Trophoblast cell (in vitro differentiated cells and primary cell): Measurements from ENCODE around the gene ZFC3H1.

Experiments used
- DNase-seq, 2 donors: peaks; one replicate each; pipeline ENCODE4 v3.0.0-alpha.2; 2016
- H2AFZ ChIP-seq: 2 replicates; pipeline ENCODE4 v1.6.1; 2013; ENCODE audit warnings: low read length, moderate library complexity, mild to moderate bottlenecking; ENCODE audit not compliant: insufficient read depth, poor library complexity
- H2AK5ac ChIP-seq: 2 replicates; pipeline ENCODE4 v1.6.1; 2013; ENCODE audit warnings: mild to moderate bottlenecking, low read length
- H2BK120ac ChIP-seq: 2 replicates; pipeline ENCODE4 v1.6.1; 2013; ENCODE audit warnings: low read length, mild to moderate bottlenecking, moderate library complexity; ENCODE audit not compliant: insufficient read depth, poor library complexity
- H2BK12ac ChIP-seq: 2 replicates; pipeline ENCODE4 v1.6.1; 2013; ENCODE audit warnings: mild to moderate bottlenecking, low read length, moderate library complexity
- H2BK5ac ChIP-seq: 2 replicates; pipeline ENCODE4 v1.6.1; 2013; ENCODE audit warnings: low read length, low read depth, moderate library complexity, mild to moderate bottlenecking; ENCODE audit not compliant: poor library complexity
- H3K14ac ChIP-seq: 2 replicates; pipeline ENCODE4 v1.6.1; 2013; ENCODE audit warnings: mild to moderate bottlenecking, low read length
- H3K18ac ChIP-seq: 2 replicates; pipeline ENCODE4 v1.6.1; 2013; ENCODE audit warnings: mild to moderate bottlenecking, low read length
- H3K23ac ChIP-seq: 2 replicates; pipeline ENCODE4 v1.6.1; 2013; ENCODE audit warnings: low read length
- H3K27ac ChIP-seq: 2 replicates; pipeline ENCODE4 v1.5.1; 2013; ENCODE audit warnings: low read depth, mild to moderate bottlenecking, inconsistent platforms, low read length, moderate library complexity
- H3K27me3 ChIP-seq: 2 replicates; pipeline ENCODE4 v1.6.1; 2013; ENCODE audit warnings: inconsistent platforms, mild to moderate bottlenecking, low read length, moderate library complexity; ENCODE audit not compliant: insufficient read depth
- H3K36me3 ChIP-seq, 2 experiments: 1 replicate in 1 of 2; 2 replicates in 1 of 2; pipeline ENCODE4 v1.6.1; 2013; ENCODE audit warnings: low read length in 2 of 2, mild to moderate bottlenecking in 2 of 2, moderate library complexity in 1 of 2; ENCODE audit not compliant: insufficient read depth in 2 of 2, control insufficient read depth in 1 of 2
- H3K4ac ChIP-seq: 2 replicates; pipeline ENCODE4 v1.6.1; 2013; ENCODE audit warnings: low read depth, mild to moderate bottlenecking, low read length, moderate library complexity
- H3K4me1 ChIP-seq, 2 experiments: 1 replicate in 1 of 2; 2 replicates in 1 of 2; pipeline ENCODE4 v1.6.1; 2013; ENCODE audit warnings: low read length in 2 of 2, mild to moderate bottlenecking in 2 of 2, moderate library complexity in 1 of 2; ENCODE audit not compliant: insufficient read depth in 2 of 2, control insufficient read depth in 1 of 2
- H3K4me2 ChIP-seq: 2 replicates; pipeline ENCODE4 v1.6.1; 2013; ENCODE audit warnings: inconsistent platforms, mild to moderate bottlenecking, low read length, moderate library complexity
- H3K4me3 ChIP-seq: 2 replicates; pipeline ENCODE4 v1.5.1; 2013; ENCODE audit warnings: mild to moderate bottlenecking, low read depth, low read length, inconsistent platforms
- H3K79me1 ChIP-seq: one replicate; pipeline ENCODE4 v1.6.1; 2013; ENCODE audit warnings: low read length
- H3K79me2 ChIP-seq: 2 replicates; pipeline ENCODE4 v1.6.1; 2013; ENCODE audit warnings: low read length, mild to moderate bottlenecking; ENCODE audit not compliant: control insufficient read depth, insufficient read depth, poor library complexity
- H3K9ac ChIP-seq: 2 replicates; pipeline ENCODE4 v1.6.1; 2013; ENCODE audit warnings: mild to moderate bottlenecking, low read length
- H3K9me3 ChIP-seq: 2 replicates; pipeline ENCODE4 v1.6.1; 2013; ENCODE audit warnings: low read depth, mild to moderate bottlenecking, control low read depth, inconsistent platforms, low read length; ENCODE audit not compliant: insufficient read depth
- H4K12ac ChIP-seq: 2 replicates; pipeline ENCODE4 v1.6.1; 2013; ENCODE audit warnings: low read depth, mild to moderate bottlenecking, low read length, moderate library complexity
- H4K8ac ChIP-seq: 2 replicates; pipeline ENCODE4 v1.6.1; 2013; ENCODE audit warnings: low read depth, mild to moderate bottlenecking, low read length, moderate library complexity
- H4K91ac ChIP-seq: one replicate; pipeline ENCODE4 v1.6.1; 2013; ENCODE audit warnings: low read depth, mild to moderate bottlenecking, low read length, moderate library complexity
- WGBS: extraction: QIAGEN DNeasy Blood & Tissue Kit; methylation state at CpG from one replicate; pipeline ENCODE4 v1.1.7; 2013; ENCODE audit warnings: missing lambda C conversion rate; ENCODE audit not compliant: insufficient read length, insufficient coverage; ENCODE audit errors: extremely low coverage; 5-methylcytosine and 5-hydroxymethylcytosine counted together

ZFC3H1 gene

DNA sequence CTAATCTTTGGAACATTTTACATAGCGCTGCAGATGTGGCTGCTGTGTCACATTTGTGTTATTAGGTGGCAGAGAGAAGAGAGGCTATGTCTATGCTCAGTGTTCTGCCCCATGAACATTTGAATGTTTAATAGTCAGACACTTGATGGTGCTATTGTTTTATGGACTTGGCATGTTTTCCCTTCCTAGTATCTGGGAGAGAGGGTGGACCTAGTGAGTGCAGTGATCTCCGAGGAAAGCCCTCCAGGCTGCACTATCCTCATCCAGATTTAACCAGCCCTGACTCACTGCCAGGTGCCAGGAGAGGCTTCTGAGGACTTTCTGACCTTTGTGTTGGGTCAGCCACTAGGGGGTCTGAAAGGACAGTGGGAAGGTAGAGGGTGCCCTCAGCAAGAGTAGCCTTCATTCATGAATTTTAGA lies 24.3 kb downstream of the ZFC3H1 start:
- Histone ChIP-seq H3K9ac (no peak overlapping the region), H2BK12ac (no peak overlapping the region), H3K4me1 (no peaks in the 10 kb centered on the region), H3K4me3 (no peak overlapping the region), H3K79me1 (no peaks in the 10 kb centered on the region), H2BK5ac (no peak overlapping the region), H3K14ac (no peak overlapping the region), H3K18ac (no peak overlapping the region), H3K27me3 (no peaks in the 10 kb centered on the region), H4K91ac (no peak overlapping the region), H3K79me2 (no peaks in the 10 kb centered on the region), H3K4me2 (no peak overlapping the region), H3K27ac (no peak overlapping the region), H3K9me3 (no peaks in the 10 kb centered on the region), H2BK120ac (no peak overlapping the region), H3K23ac (no peak overlapping the region), H3K4ac (no peak overlapping the region), H4K12ac (no peak overlapping the region), H3K36me3 (peaks cover 15 to 21% of the 10 kb centered on the region in 2 experiments), H2AK5ac (no peak overlapping the region), H4K8ac (no peak overlapping the region), H2AFZ (no peak overlapping the region)
- WGBS: no CpG with 5 or more reads among the region's 2 CpGs
- DNase-seq: peak in 1 of 2 donors; percentile 25

DNA sequence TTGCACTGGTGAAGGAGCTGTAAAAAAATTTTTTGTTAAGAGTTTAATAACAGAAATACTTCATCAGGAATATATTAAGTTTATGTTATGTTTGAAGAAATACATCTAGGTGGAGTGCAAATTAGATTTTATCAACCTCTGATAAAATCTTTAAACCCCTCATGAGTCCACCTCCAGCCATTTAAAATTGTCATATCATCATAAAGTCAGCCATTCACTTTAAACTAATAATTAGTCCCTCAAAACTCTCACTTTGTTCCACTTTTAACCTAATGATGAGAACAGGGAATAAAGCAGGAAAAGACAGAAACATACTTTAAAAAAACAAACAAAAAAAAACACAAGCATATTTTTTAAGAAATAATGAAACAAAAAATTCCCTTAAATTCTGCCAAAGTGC lies 25.1 kb downstream of the ZFC3H1 start:
- Histone ChIP-seq H4K8ac (no peak overlapping the region), H2BK12ac (no peak overlapping the region), H4K91ac (no peak overlapping the region), H3K36me3 (peaks cover 18 to 25% of the 10 kb centered on the region in 2 experiments), H2AFZ (no peak overlapping the region), H2AK5ac (no peak overlapping the region), H2BK5ac (no peak overlapping the region), H3K27me3 (no peaks in the 10 kb centered on the region), H3K4me2 (no peak overlapping the region), H3K9me3 (no peaks in the 10 kb centered on the region), H3K4me1 (no peaks in the 10 kb centered on the region), H3K14ac (no peak overlapping the region), H3K23ac (no peak overlapping the region), H4K12ac (no peak overlapping the region), H3K4me3 (no peak overlapping the region), H3K79me2 (no peaks in the 10 kb centered on the region), H3K79me1 (no peaks in the 10 kb centered on the region), H3K18ac (no peak overlapping the region), H3K9ac (no peak overlapping the region), H3K27ac (no peak overlapping the region), H3K4ac (no peak overlapping the region), H2BK120ac (no peak overlapping the region)
- DNase-seq: no peak

DNA sequence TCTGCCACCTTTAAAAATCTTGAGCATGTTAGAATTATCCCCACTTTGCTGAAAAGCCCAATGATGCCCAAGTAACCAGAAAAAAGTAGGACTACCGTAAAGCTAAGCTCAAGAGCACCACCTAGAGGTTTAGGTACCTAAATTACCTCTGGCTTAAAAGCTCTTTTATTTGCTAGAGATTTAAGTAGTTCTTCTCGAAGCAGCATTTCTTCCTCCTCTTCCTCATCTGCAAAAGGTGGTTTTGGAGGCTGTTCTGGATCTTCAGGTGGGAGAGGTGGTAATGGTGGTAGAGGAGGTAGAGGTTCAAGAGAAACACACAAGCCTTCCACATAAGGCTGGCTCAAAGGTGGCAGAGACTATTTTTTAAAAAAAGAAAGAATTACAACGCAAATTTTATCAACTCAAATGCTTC lies 26.9 kb downstream of the ZFC3H1 start:
- no peak overlapping the region for H4K8ac ChIP-seq
- H3K23ac ChIP-seq: no peak overlapping the region
- H3K9me3 ChIP-seq: no peaks in the 10 kb centered on the region
- no peak overlapping the region for H3K4ac ChIP-seq
- no peak overlapping the region for H3K14ac ChIP-seq
- H3K27ac ChIP-seq: no peak overlapping the region
- H3K79me2 ChIP-seq: no peaks in the 10 kb centered on the region
- peak; percentile 35 to 92 for DNase-seq
- H2AFZ ChIP-seq: no peak overlapping the region
- no peak overlapping the region for H4K91ac ChIP-seq
- no peak overlapping the region for H2AK5ac ChIP-seq
- H4K12ac ChIP-seq: no peak overlapping the region
- no peaks in the 10 kb centered on the region for H3K4me1 ChIP-seq
- no peak overlapping the region for H3K18ac ChIP-seq
- no CpG with 5 or more reads among the region's 3 CpGs for WGBS
- H3K9ac ChIP-seq: no peak overlapping the region
- no peak overlapping the region for H3K4me2 ChIP-seq
- no peaks in the 10 kb centered on the region for H3K27me3 ChIP-seq
- H2BK12ac ChIP-seq: no peak overlapping the region
- H3K4me3 ChIP-seq: no peak overlapping the region
- H2BK5ac ChIP-seq: no peak overlapping the region
- no peaks in the 10 kb centered on the region for H3K79me1 ChIP-seq
- no peak overlapping the region for H2BK120ac ChIP-seq
- peaks cover 12 to 22% of the 10 kb centered on the region in 2 experiments for H3K36me3 ChIP-seq

DNA sequence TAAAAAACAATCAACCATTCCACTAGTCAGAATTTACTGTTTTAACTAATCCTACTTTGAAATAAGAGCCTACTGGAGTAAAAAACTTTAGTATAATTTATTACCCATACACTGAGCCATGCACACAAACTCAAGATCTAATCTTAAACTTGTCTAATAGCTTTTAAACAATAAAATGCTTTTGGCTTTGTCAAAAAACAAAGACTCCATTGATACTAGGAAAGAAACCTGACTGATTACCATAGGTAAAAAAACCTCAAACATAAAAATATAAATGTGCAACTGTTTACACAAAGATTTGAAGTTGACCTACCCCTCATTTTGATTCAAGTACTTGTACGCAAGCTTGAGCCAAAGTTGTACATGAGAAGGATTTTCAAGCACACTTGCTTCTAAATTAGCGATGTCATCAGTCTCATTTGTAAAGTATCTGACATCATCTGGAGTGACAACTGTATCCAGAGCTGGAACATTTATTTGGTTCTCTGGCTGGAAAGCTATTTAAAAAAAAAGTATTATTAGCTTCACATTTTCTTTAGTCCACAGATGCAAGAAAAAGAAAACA lies 36.1 kb downstream of the ZFC3H1 start:
- Histone ChIP-seq H3K4me3 (no peak overlapping the region), H3K4me2 (no peak overlapping the region), H3K18ac (no peak overlapping the region), H2AK5ac (no peak overlapping the region), H3K79me1 (no peaks in the 10 kb centered on the region), H2BK5ac (no peak overlapping the region), H3K9me3 (no peaks in the 10 kb centered on the region), H4K12ac (no peak overlapping the region), H3K79me2 (no peaks in the 10 kb centered on the region), H3K23ac (no peak overlapping the region), H3K36me3 (peaks cover 12 to 20% of the 10 kb centered on the region in 2 experiments), H3K4me1 (no peaks in the 10 kb centered on the region), H3K14ac (no peak overlapping the region), H2BK120ac (no peak overlapping the region), H3K27ac (no peak overlapping the region), H2AFZ (no peak overlapping the region), H3K4ac (no peak overlapping the region), H3K27me3 (no peaks in the 10 kb centered on the region), H4K91ac (no peak overlapping the region), H3K9ac (no peak overlapping the region), H2BK12ac (no peak overlapping the region), H4K8ac (no peak overlapping the region)
- no CpG with 5 or more reads among the region's 2 CpGs for WGBS
- no peak for DNase-seq
